Measurements from ENCODE around the gene STUM. TPM values are rescaled to one million over a fixed set of nuclear protein-coding genes. Genes with fewer than 3 reads are reported as not detected.

STUM gene
- total and polyA plus RNA-seq, 2 experiments from 2014 or later: 0.07 TPM; not detected in 1

DNA sequence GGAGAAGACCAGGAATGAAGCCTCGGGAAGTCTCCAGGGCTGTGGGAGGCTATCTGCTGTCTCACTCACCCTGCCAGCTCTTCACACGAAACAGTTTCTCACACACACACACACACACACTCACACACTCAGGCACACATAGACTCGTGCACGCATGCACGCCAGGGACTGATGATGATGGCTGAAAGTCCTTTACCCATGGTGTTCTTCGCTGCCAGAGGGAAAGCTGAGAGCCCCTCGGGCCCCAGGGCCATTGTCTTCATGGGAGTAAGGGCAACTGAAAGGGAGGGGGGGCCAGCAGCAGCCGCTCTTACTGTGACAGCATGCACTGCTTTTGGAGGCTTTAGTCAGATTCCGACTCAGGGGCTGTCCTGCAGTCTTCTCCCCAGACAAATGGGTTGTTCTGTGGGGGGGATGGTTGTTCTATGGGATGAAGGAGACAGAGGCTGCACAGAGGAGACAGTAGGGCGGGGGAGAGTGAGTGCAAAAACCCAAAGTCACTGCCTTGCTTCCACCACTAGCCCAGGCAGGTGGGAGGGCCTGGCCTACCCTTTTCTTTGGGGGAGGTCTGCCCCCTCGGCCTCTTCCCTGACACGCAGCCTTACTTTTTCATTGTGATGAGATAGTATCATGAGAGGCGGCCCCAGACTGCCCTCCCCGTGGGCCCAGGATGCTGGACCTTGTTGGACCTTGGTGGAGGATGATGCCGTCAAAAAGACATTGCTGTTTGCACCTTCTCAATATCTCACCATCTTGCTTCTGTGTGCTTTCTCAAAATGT, 29.0 kb downstream of the STUM start:
- Histone ChIP-seq H3K4me2 (no peak overlapping the region), H3K4me1 (ENCODE audit: insufficient read depth) (no peaks in the 10 kb centered on the region), H3K27me3 (no peaks in the 10 kb centered on the region), H4K20me1 (ENCODE audit: insufficient read depth, poor library complexity, severe bottlenecking) (no peaks in the 10 kb centered on the region), H3K9me2 (replicated peaks; ENCODE audit: insufficient read depth) (no peaks in the 10 kb centered on the region), H3K36me3 (replicated peaks; ENCODE audit: insufficient read depth, low read depth) (no peaks in the 10 kb centered on the region), H3K4me3 (no peak overlapping the region), H3K79me2 (no peaks in the 10 kb centered on the region), H2AFZ (no peak overlapping the region), H3K9me3 (ENCODE audit: low read depth) (no peaks in the 10 kb centered on the region), H3K27ac (no peak overlapping the region)
- 79% methylated on average over 15 of the region's 15 CpGs for WGBS (ENCODE audit: low lambda C conversion rate, missing lambda C conversion rate)
- DNase-seq (ENCODE audit: low spot score): no peak
- TF ChIP-seq EZH2 (IDR thresholded peaks at IDR 0.05; ENCODE audit: borderline replicate concordance): no peak
- TF ChIP-seq EZH2phosphoT487 (IDR thresholded peaks at IDR 0.05; ENCODE audit: low read depth, severe bottlenecking, unreplicated experiment): no peak
- TF ChIP-seq, protein P1, sequence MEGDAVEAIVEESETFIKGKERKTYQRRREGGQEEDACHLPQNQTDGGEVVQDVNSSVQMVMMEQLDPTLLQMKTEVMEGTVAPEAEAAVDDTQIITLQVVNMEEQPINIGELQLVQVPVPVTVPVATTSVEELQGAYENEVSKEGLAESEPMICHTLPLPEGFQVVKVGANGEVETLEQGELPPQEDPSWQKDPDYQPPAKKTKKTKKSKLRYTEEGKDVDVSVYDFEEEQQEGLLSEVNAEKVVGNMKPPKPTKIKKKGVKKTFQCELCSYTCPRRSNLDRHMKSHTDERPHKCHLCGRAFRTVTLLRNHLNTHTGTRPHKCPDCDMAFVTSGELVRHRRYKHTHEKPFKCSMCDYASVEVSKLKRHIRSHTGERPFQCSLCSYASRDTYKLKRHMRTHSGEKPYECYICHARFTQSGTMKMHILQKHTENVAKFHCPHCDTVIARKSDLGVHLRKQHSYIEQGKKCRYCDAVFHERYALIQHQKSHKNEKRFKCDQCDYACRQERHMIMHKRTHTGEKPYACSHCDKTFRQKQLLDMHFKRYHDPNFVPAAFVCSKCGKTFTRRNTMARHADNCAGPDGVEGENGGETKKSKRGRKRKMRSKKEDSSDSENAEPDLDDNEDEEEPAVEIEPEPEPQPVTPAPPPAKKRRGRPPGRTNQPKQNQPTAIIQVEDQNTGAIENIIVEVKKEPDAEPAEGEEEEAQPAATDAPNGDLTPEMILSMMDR (IDR thresholded peaks at IDR 0.05; ENCODE audit: poor library complexity): no peak

DNA sequence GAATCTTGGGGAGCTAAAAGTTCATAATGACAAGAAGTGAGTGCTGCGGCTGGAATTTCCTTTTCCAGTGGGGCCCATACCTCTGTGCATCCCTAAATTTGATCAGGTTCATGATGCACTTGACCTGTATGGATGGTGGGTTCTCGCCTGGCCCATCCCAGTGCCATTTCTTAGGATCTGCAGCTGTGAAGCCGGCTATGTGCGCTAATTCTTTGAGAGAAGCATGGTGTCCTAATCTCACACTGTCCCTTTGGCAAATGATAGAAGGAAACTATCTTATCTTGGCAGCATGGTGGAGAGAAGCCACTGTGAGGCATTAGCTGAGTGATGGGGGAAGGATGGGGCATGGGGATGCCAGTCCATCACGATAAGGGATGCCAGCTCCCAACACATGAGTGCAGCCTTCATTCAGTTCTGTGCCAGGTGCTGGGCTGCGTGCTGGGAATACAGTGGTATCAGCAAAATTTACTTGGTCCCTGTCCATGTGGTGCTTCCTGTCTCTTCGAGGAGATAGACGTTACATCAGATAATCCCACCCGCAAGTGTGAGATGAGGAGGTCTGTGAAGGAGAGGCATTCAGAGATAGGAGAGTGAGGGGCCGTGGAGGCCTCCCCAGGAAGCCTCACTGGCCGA, 30.5 kb downstream of the STUM start:
- Histone ChIP-seq H3K4me3 (no peak overlapping the region), H3K27me3 (no peaks in the 10 kb centered on the region), H3K79me2 (no peaks in the 10 kb centered on the region), H2AFZ (no peak overlapping the region), H3K27ac (no peak overlapping the region), H4K20me1 (ENCODE audit: insufficient read depth, poor library complexity, severe bottlenecking) (no peaks in the 10 kb centered on the region), H3K9me2 (replicated peaks; ENCODE audit: insufficient read depth) (no peaks in the 10 kb centered on the region), H3K36me3 (replicated peaks; ENCODE audit: insufficient read depth, low read depth) (no peaks in the 10 kb centered on the region), H3K9me3 (ENCODE audit: low read depth) (no peaks in the 10 kb centered on the region), H3K4me2 (no peak overlapping the region), H3K4me1 (ENCODE audit: insufficient read depth) (no peaks in the 10 kb centered on the region)
- no peak for DNase-seq (ENCODE audit: low spot score)
- 86% methylated on average over 11 of the region's 11 CpGs for WGBS (ENCODE audit: low lambda C conversion rate, missing lambda C conversion rate)
- TF ChIP-seq EZH2phosphoT487 (IDR thresholded peaks at IDR 0.05; ENCODE audit: low read depth, severe bottlenecking, unreplicated experiment) (no peak), EZH2 (IDR thresholded peaks at IDR 0.05; ENCODE audit: borderline replicate concordance) (no peak)

DNA sequence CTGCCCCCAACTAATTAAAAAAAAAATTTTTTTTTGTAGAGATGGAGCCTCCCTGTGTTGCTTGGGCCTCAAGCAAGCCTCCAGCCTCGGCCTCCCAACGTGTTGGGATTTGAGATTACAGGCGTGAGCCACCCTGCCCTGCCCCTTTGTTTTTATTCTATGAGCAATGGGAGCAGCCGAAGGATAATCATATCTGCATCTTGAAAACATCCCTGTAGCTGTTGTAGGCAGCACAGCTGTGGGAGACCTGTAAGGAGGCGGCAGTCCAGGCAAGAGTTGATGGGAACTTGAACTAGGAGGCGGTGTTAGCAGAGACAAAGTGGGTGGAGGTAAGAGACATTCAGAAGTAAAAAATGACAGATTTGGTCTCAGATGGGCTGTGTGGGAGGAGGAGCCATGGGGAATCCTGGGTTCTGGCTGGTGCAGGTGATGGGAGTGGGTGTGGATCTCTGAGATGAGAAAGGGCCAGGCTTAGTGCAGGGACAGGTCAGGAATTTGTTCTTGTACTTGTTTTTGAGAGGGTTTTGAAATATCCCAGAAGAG, 31.3 kb downstream of the STUM start:
- no peaks in the 10 kb centered on the region for H3K27me3 ChIP-seq
- H3K9me3 ChIP-seq (ENCODE audit: low read depth): no peaks in the 10 kb centered on the region
- no peak overlapping the region for H3K4me3 ChIP-seq
- no peak for DNase-seq (ENCODE audit: low spot score)
- WGBS (ENCODE audit: low lambda C conversion rate, missing lambda C conversion rate): 94% methylated on average over 6 of the region's 6 CpGs
- TF ChIP-seq EZH2 (IDR thresholded peaks at IDR 0.05; ENCODE audit: borderline replicate concordance): no peak
- TF ChIP-seq, protein P1 (IDR thresholded peaks at IDR 0.05; ENCODE audit: poor library complexity): no peak
- no peak for TF ChIP-seq EZH2phosphoT487 (IDR thresholded peaks at IDR 0.05; ENCODE audit: low read depth, severe bottlenecking, unreplicated experiment)
- no peak overlapping the region for H2AFZ ChIP-seq
- H3K36me3 ChIP-seq (replicated peaks; ENCODE audit: insufficient read depth, low read depth): no peaks in the 10 kb centered on the region
- H4K20me1 ChIP-seq (ENCODE audit: insufficient read depth, poor library complexity, severe bottlenecking): no peaks in the 10 kb centered on the region
- H3K27ac ChIP-seq: no peak overlapping the region
- no peak overlapping the region for H3K4me2 ChIP-seq
- H3K4me1 ChIP-seq (ENCODE audit: insufficient read depth): no peaks in the 10 kb centered on the region
- no peaks in the 10 kb centered on the region for H3K9me2 ChIP-seq (replicated peaks; ENCODE audit: insufficient read depth)
- H3K79me2 ChIP-seq: no peaks in the 10 kb centered on the region
